HG03025 (cell line): Measurements from ENCODE around the gene ACTL7B.

Experiments
- ATAC-seq: cut with Tn5 transposase; IDR thresholded peaks from one replicate; pipeline ENCODE4 v1.9.1; 2021; ENCODE audit warnings: mild to moderate bottlenecking, moderate library complexity; ENCODE audit not compliant: unreplicated experiment, low FRiP score

The ACTL7B gene

GRCh38 chr9:108874058-108874788 lies 18.4 kb upstream of the ACTL7B start:
- ATAC-seq = no peak

GRCh38 chr9:108869092-108869725 lies 13.4 kb upstream of the ACTL7B start:
- ATAC-seq = no peak

GRCh38 chr9:108867829-108868228 lies 12.0 kb upstream of the ACTL7B start:
- ATAC-seq = no peak

- ATAC-seq = no peak
Measured at GRCh38 chr9:108867116-108867515, 11.3 kb upstream of the ACTL7B start.

GRCh38 chr9:108866001-108866420 lies 10.2 kb upstream of the ACTL7B start:
- no peak for ATAC-seq

GRCh38 chr9:108865037-108865436 lies 9.3 kb upstream of the ACTL7B start:
- no peak for ATAC-seq

GRCh38 chr9:108864446-108864845 lies 8.7 kb upstream of the ACTL7B start:
- no peak for ATAC-seq

GRCh38 chr9:108863891-108864290 lies 8.1 kb upstream of the ACTL7B start:
- ATAC-seq = no peak

GRCh38 chr9:108861997-108862396 lies 6.2 kb upstream of the ACTL7B start, which contains the start of gene ACTL7A:
Gene ACTL7A, plus strand, starts transcription at chr9:108862266. Its CDS starts 57 bp downstream, at chr9:108862323.
- no peak for ATAC-seq

- ATAC-seq = no peak
Measured at GRCh38 chr9:108861464-108861863, 5.7 kb upstream of the ACTL7B start.

- no peak for ATAC-seq
Measured at GRCh38 chr9:108860764-108861163, 5.0 kb upstream of the ACTL7B start.

GRCh38 chr9:108860354-108860753 lies 4.6 kb upstream of the ACTL7B start:
- ATAC-seq = no peak

- ATAC-seq = no peak
Measured at GRCh38 chr9:108859459-108860114, 3.8 kb upstream of the ACTL7B start.

- ATAC-seq = no peak
Measured at GRCh38 chr9:108857572-108857971, 1.8 kb upstream of the ACTL7B start.

GRCh38 chr9:108855529-108855886 lies 278 bp downstream of the ACTL7B start:
- ATAC-seq = no peak

GRCh38 chr9:108854641-108855528 lies 901 bp downstream of the ACTL7B start:
- no peak for ATAC-seq

GRCh38 chr9:108854094-108854493 lies 1.7 kb downstream of the ACTL7B start:
- no peak for ATAC-seq

- no peak for ATAC-seq
Measured at GRCh38 chr9:108852079-108852478, 3.7 kb downstream of the ACTL7B start.

- no peak for ATAC-seq
Measured at GRCh38 chr9:108851138-108851537, 4.6 kb downstream of the ACTL7B start.

GRCh38 chr9:108850293-108850897 lies 5.4 kb downstream of the ACTL7B start:
- no peak for ATAC-seq
